ENCODE measurements around the gene MEPCE.
"Not testable (repeated sequence)": the region's sequence is repeated elsewhere in the genome, so short reads cannot be mapped to it uniquely, and the experiment has no call there.

MEPCE gene

GRCh38 chr7:100433592-100434296 lies 4.1 kb downstream of the MEPCE start:
- no peak for DNase-seq (ENCODE audit: low spot score)

GRCh38 chr7:100434297-100435144 lies 4.9 kb downstream of the MEPCE start:
- DNase-seq (ENCODE audit: low spot score): no peak

- DNase-seq (ENCODE audit: low spot score): peak; percentile 42
These were observed 6.0 kb downstream of the MEPCE start for GRCh38 chr7:100435401-100436304.

- no peak for DNase-seq (ENCODE audit: low spot score)
These were observed 7.8 kb downstream of the MEPCE start for GRCh38 chr7:100437150-100438100.

- no peak for DNase-seq (ENCODE audit: low spot score)
These were observed 8.5 kb downstream of the MEPCE start for GRCh38 chr7:100438172-100438571.

GRCh38 chr7:100438731-100439130 lies 9.1 kb downstream of the MEPCE start:
- not testable (repeated sequence) for DNase-seq (ENCODE audit: low spot score)

GRCh38 chr7:100439244-100439643 lies 9.6 kb downstream of the MEPCE start:
- not testable (repeated sequence) for DNase-seq (ENCODE audit: low spot score)

GRCh38 chr7:100441641-100442535 lies 12.3 kb downstream of the MEPCE start:
- DNase-seq (ENCODE audit: low spot score): no peak

GRCh38 chr7:100443096-100443840 lies 13.6 kb downstream of the MEPCE start:
- DNase-seq (ENCODE audit: low spot score): no peak

- DNase-seq (ENCODE audit: low spot score): no peak
These were observed 15.0 kb downstream of the MEPCE start for GRCh38 chr7:100444311-100445278.

- DNase-seq (ENCODE audit: low spot score): no peak
These were observed 16.4 kb downstream of the MEPCE start for GRCh38 chr7:100446040-100446439.

- DNase-seq (ENCODE audit: low spot score): not testable (repeated sequence)
These were observed 17.7 kb downstream of the MEPCE start for GRCh38 chr7:100447363-100447762.

GRCh38 chr7:100449190-100449795 lies 19.7 kb downstream of the MEPCE start:
- DNase-seq (ENCODE audit: low spot score): no peak

GRCh38 chr7:100452513-100452912 lies 22.9 kb downstream of the MEPCE start:
- DNase-seq (ENCODE audit: low spot score): no peak

- DNase-seq (ENCODE audit: low spot score): not testable (repeated sequence)
These were observed 24.2 kb downstream of the MEPCE start for GRCh38 chr7:100453854-100454253.

GRCh38 chr7:100455206-100455605 lies 25.6 kb downstream of the MEPCE start:
- DNase-seq (ENCODE audit: low spot score): no peak

GRCh38 chr7:100456562-100456961 lies 26.9 kb downstream of the MEPCE start:
- no peak for DNase-seq (ENCODE audit: low spot score)

- DNase-seq (ENCODE audit: low spot score): no peak
These were observed 27.4 kb downstream of the MEPCE start for GRCh38 chr7:100457033-100457432.
